Measurements from ENCODE around the gene SPTBN1. TPM values are rescaled to one million over a fixed set of nuclear protein-coding genes. Genes with fewer than 3 reads are reported as not detected.

Gene SPTBN1
- total RNA-seq, 1 experiment from 2014 or later: 146 TPM

DNA sequence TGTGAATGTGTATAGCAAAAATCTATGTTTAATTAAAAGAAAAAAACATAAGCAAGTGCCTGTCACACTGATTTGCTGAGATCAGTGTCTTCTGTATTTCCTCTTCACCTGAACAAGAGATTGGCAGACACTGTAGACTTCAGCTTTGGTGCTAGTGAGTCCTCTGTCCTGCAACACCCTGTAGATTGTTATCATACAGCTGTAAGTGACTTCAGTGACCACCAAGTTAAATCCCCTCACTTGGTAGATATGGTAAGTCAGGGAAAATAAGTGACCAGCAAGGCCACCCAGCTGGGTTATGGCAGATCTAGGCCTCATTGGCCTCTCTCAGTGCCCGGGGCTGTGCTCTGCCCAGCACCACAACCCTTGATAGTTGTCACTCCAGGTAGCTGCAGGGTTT, 147.7 kb downstream of the SPTBN1 start:
- CTCF ChIA-PET: no interaction called here
- POLR2A ChIA-PET (ENCODE audit: low non-redundant PET): interaction anchor here (0.6 kb wide), 1 partner anchor 45 kb away, joined by 3 read pairs; no protein-coding TSS in a partner anchor
- BruUV-seq (replicated peaks): no TSS peak
- TF ChIP-seq, protein P1, sequence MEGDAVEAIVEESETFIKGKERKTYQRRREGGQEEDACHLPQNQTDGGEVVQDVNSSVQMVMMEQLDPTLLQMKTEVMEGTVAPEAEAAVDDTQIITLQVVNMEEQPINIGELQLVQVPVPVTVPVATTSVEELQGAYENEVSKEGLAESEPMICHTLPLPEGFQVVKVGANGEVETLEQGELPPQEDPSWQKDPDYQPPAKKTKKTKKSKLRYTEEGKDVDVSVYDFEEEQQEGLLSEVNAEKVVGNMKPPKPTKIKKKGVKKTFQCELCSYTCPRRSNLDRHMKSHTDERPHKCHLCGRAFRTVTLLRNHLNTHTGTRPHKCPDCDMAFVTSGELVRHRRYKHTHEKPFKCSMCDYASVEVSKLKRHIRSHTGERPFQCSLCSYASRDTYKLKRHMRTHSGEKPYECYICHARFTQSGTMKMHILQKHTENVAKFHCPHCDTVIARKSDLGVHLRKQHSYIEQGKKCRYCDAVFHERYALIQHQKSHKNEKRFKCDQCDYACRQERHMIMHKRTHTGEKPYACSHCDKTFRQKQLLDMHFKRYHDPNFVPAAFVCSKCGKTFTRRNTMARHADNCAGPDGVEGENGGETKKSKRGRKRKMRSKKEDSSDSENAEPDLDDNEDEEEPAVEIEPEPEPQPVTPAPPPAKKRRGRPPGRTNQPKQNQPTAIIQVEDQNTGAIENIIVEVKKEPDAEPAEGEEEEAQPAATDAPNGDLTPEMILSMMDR (conservative IDR thresholded peaks at IDR 0.05; ENCODE audit: low read depth, low read length): no peak
- TF ChIP-seq EZH2 (IDR thresholded peaks at IDR 0.05; ENCODE audit: borderline replicate concordance, low read depth, low read length, poor library complexity, severe bottlenecking): no peak
- no peak overlapping the region for H3K4me3 ChIP-seq (ENCODE audit: low read depth, low read length, poor library complexity, severe bottlenecking)
- no peaks in the 10 kb centered on the region for H3K9me3 ChIP-seq (ENCODE audit: low read depth, low read length, poor library complexity, severe bottlenecking)
- H3K27me3 ChIP-seq (replicated peaks; ENCODE audit: insufficient read depth, low read depth, low read length, poor library complexity): no peaks in the 10 kb centered on the region
- H3K36me3 ChIP-seq (ENCODE audit: insufficient read depth, low read length, poor library complexity, severe bottlenecking): peaks cover 5% of the 10 kb centered on the region
- intact Hi-C loops (cut with micrococcal nuclease; ENCODE audit: unreplicated experiment): no loop called here
- no peak overlapping the region for H3K27ac ChIP-seq (ENCODE audit: low read depth, low read length, poor library complexity, severe bottlenecking)
- no peak for DNase-seq (ENCODE audit: low spot score)
- H3K4me1 ChIP-seq (ENCODE audit: insufficient read depth, low read length, poor library complexity, severe bottlenecking): peaks cover 21% of the 10 kb centered on the region

DNA sequence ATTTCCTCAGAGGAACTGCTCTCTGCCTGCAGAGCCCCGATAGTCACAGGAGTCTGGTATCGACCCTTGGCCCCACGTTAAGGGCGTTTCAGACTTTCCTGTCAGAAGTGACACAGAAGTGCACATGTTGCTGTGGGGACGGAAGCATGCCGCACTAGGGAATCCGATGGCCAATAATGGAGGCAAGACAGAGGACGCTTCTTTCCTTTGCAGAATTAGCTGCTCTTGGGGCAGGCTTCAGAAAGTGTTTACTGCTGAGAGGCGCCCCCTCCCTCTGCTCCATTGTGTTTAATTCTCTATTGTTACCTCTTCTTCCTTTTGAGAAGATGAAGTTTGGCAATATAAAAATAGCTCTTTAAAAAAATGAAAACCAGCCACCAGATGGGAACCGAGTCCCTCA, 148.7 kb downstream of the SPTBN1 start:
- Histone ChIP-seq H3K27me3 (replicated peaks; ENCODE audit: insufficient read depth, low read depth, low read length, poor library complexity) (no peaks in the 10 kb centered on the region), H3K36me3 (ENCODE audit: insufficient read depth, low read length, poor library complexity, severe bottlenecking) (no peaks in the 10 kb centered on the region), H3K27ac (ENCODE audit: low read depth, low read length, poor library complexity, severe bottlenecking) (no peak overlapping the region), H3K4me1 (ENCODE audit: insufficient read depth, low read length, poor library complexity, severe bottlenecking) (peaks cover 21% of the 10 kb centered on the region), H3K4me3 (ENCODE audit: low read depth, low read length, poor library complexity, severe bottlenecking) (no peak overlapping the region), H3K9me3 (ENCODE audit: low read depth, low read length, poor library complexity, severe bottlenecking) (no peaks in the 10 kb centered on the region)
- POLR2A ChIA-PET (ENCODE audit: low non-redundant PET): no interaction called here
- no peak for DNase-seq (ENCODE audit: low spot score)
- CTCF ChIA-PET: no interaction called here
- BruUV-seq (replicated peaks): no TSS peak
- TF ChIP-seq, protein P1 (conservative IDR thresholded peaks at IDR 0.05; ENCODE audit: low read depth, low read length): no peak
- no peak for TF ChIP-seq EZH2 (IDR thresholded peaks at IDR 0.05; ENCODE audit: borderline replicate concordance, low read depth, low read length, poor library complexity, severe bottlenecking)
- intact Hi-C loops (cut with micrococcal nuclease; ENCODE audit: unreplicated experiment): no loop called here

DNA sequence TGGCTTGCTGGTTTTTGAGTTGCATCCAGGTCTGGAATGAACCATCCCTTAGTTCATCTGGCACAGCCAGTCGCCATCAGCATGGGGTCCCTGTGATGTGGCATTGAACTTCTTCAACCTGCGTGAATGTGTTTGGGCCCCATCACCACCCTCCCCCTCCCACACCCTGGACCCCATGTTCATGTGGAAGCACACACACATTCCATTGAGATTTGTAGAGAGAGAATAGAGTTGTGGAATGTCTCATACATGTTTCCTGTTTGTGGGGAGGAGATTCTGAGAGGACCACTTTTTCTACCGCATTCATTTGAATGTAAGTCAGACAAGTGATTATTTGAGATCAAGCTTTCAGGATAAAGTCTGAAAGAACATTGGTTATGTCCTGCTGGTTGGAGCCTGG, 149.7 kb downstream of the SPTBN1 start:
- TF ChIP-seq, protein P1 (conservative IDR thresholded peaks at IDR 0.05; ENCODE audit: low read depth, low read length): no peak
- TF ChIP-seq EZH2 (IDR thresholded peaks at IDR 0.05; ENCODE audit: borderline replicate concordance, low read depth, low read length, poor library complexity, severe bottlenecking): no peak
- CTCF ChIA-PET: no interaction called here
- no peak overlapping the region for H3K27ac ChIP-seq (ENCODE audit: low read depth, low read length, poor library complexity, severe bottlenecking)
- POLR2A ChIA-PET (ENCODE audit: low non-redundant PET): no interaction called here
- H3K27me3 ChIP-seq (replicated peaks; ENCODE audit: insufficient read depth, low read depth, low read length, poor library complexity): no peaks in the 10 kb centered on the region
- H3K9me3 ChIP-seq (ENCODE audit: low read depth, low read length, poor library complexity, severe bottlenecking): no peaks in the 10 kb centered on the region
- no peaks in the 10 kb centered on the region for H3K36me3 ChIP-seq (ENCODE audit: insufficient read depth, low read length, poor library complexity, severe bottlenecking)
- no peak for DNase-seq (ENCODE audit: low spot score)
- peaks cover 27% of the 10 kb centered on the region for H3K4me1 ChIP-seq (ENCODE audit: insufficient read depth, low read length, poor library complexity, severe bottlenecking)
- no TSS peak for BruUV-seq (replicated peaks)
- H3K4me3 ChIP-seq (ENCODE audit: low read depth, low read length, poor library complexity, severe bottlenecking): no peak overlapping the region
- intact Hi-C loops (cut with micrococcal nuclease; ENCODE audit: unreplicated experiment): no loop called here

Measured in A673 (cell line).